Fibroblast of the aortic adventitia (primary cell): ENCODE measurements around the gene MICAL2. TPM values are rescaled to one million over a fixed set of nuclear protein-coding genes. Genes with fewer than 3 reads are reported as not detected.

Experiments used
- DNase-seq: peaks from one replicate; pipeline ENCODE4 v3.0.0-alpha.2; 2010; ENCODE audit warnings: low read depth
- H3K4me3 ChIP-seq: 2 replicates; pipeline ENCODE4 v1.5.1; 2011; ENCODE audit warnings: low read depth, mild to moderate bottlenecking, control low read depth, low read length, moderate library complexity
- CTCF ChIP-seq: IDR thresholded peaks from 2 replicates; pipeline ENCODE4 v1.5.1; 2011; ENCODE audit warnings: mild to moderate bottlenecking, low read length, control low read depth, inconsistent platforms; ENCODE audit not compliant: insufficient read depth
- total RNA-seq: library from RNA; depleted of rRNA; stranded (reverse); fragments of >200 nt; gene quantifications from 2 replicates; pipeline ENCODE4 v1.2.3, GENCODE V29; 2012; ENCODE audit warnings: low replicate concordance

The MICAL2 gene
- total RNA-seq, 1 donor = 146 TPM

GRCh38 chr11:12284316-12285050, 174.1 kb downstream of the MICAL2 start:
- TF ChIP-seq CTCF = no peak
- peak overlapping the region; percentile 33 for H3K4me3 ChIP-seq
- DNase-seq = peak; percentile 82

- peak overlapping the region; percentile 5 for H3K4me3 ChIP-seq
- no peak for TF ChIP-seq CTCF
- peak; percentile 98 for DNase-seq
Measured at GRCh38 chr11:12285106-12285505, 174.7 kb downstream of the MICAL2 start.

- no peak for TF ChIP-seq CTCF
- no peak for DNase-seq
- H3K4me3 ChIP-seq = no peak overlapping the region
Measured at GRCh38 chr11:12285811-12286222, 175.4 kb downstream of the MICAL2 start.

- DNase-seq = no peak
- TF ChIP-seq CTCF = no peak
- peak overlapping the region; percentile 23 for H3K4me3 ChIP-seq
Measured at GRCh38 chr11:12286606-12287005, 176.2 kb downstream of the MICAL2 start.

- peak overlapping the region; percentile 60 for H3K4me3 ChIP-seq
- no peak for TF ChIP-seq CTCF
- peak; percentile 97 for DNase-seq
Measured at GRCh38 chr11:12287009-12287373, 176.6 kb downstream of the MICAL2 start.

GRCh38 chr11:12287374-12288211, 177.2 kb downstream of the MICAL2 start:
- peak; percentile 99 for DNase-seq
- peak overlapping the region; percentile 60 for H3K4me3 ChIP-seq
- peak; percentile 54 for TF ChIP-seq CTCF
